Measurements from ENCODE around the gene DNAJC30. TPM values are rescaled to one million over a fixed set of nuclear protein-coding genes. Genes with fewer than 3 reads are reported as not detected.

Gene DNAJC30
- total RNA-seq, 1 experiment from 2014 or later, result 8.5 TPM

DNA sequence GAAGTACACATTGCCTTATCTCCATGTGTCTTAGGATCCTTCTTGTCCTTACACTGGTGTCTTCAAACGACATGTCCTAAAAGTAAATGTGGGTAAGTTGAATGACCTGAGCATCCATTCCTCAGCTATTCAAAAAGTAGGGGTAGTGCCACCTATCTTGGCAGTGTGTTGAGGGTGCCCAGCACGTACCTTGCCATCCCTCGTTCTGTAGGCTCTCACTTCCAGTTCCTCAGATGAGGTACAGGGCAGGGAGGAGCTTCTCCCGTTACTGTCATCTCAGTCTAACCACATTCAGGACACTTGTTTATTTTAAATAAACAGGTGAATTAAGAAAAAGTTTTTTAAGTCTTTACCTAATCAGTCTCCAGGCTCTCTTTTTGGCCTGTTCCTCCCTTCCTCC lies 13.1 kb upstream of the DNAJC30 start:
- ChIA-PET CTCF (no interaction called here), POLR2A (interaction anchor here (1.8 kb wide), 1 partner anchor 11 kb away, joined by 6 read pairs; no protein-coding TSS in a partner anchor), RAD21 (ENCODE audit: low non-redundant PET in 1 of 2, low total read pairs in 2 of 2, uncharacterized antibody in 2 of 2, unreplicated experiment in 2 of 2) (no interaction called here)
- no peak overlapping the region for H2AFZ ChIP-seq (ENCODE audit: low read depth, low read length, poor library complexity, severe bottlenecking)
- H3K27ac ChIP-seq (ENCODE audit: low read depth, low read length), result no peak overlapping the region
- intact Hi-C loops (cut with micrococcal nuclease), result no loop called here
- H3K36me3 ChIP-seq (ENCODE audit: control insufficient read depth in 1 of 2, insufficient read depth in 2 of 2, low read length in 2 of 2), result peaks cover 41 to 78% of the 10 kb centered on the region in 2 experiments
- H3K9me3 ChIP-seq (ENCODE audit: control insufficient read depth in 1 of 2, insufficient read depth in 1 of 2, low read depth in 1 of 2, low read length in 2 of 2), result no peaks in the 10 kb centered on the region
- DNase-seq (ENCODE audit: low read depth, low spot score) (no peak), ATAC-seq (no peak)
- H3K27me3 ChIP-seq (ENCODE audit: insufficient read depth, low read length), result no peaks in the 10 kb centered on the region
- BruUV-seq (replicated peaks), result no TSS peak
- H3K4me3 ChIP-seq (replicated peaks in 1 of 2; ENCODE audit: low read depth in 1 of 2, low read length in 2 of 2), result no peak overlapping the region
- peaks cover 22% of the 10 kb centered on the region for H3K79me2 ChIP-seq (ENCODE audit: insufficient read depth, low read length)
- no peak for TF ChIP-seq SRF (IDR thresholded peaks at IDR 0.05; ENCODE audit: low read depth)
- TF ChIP-seq SIN3A (IDR thresholded peaks at IDR 0.05; ENCODE audit: low read depth), result no peak
- TF ChIP-seq POLR2AphosphoS5 (IDR thresholded peaks at IDR 0.05; ENCODE audit: low read depth, low read length), result no peak
- no peak for TF ChIP-seq ELF1 (IDR thresholded peaks at IDR 0.05; ENCODE audit: borderline replicate concordance, low read depth)
- TF ChIP-seq EGR1 (IDR thresholded peaks at IDR 0.05; ENCODE audit: low read depth), result no peak
- no peak for TF ChIP-seq FOSL1 (IDR thresholded peaks at IDR 0.05; ENCODE audit: low read depth)
- TF ChIP-seq, protein P1, sequence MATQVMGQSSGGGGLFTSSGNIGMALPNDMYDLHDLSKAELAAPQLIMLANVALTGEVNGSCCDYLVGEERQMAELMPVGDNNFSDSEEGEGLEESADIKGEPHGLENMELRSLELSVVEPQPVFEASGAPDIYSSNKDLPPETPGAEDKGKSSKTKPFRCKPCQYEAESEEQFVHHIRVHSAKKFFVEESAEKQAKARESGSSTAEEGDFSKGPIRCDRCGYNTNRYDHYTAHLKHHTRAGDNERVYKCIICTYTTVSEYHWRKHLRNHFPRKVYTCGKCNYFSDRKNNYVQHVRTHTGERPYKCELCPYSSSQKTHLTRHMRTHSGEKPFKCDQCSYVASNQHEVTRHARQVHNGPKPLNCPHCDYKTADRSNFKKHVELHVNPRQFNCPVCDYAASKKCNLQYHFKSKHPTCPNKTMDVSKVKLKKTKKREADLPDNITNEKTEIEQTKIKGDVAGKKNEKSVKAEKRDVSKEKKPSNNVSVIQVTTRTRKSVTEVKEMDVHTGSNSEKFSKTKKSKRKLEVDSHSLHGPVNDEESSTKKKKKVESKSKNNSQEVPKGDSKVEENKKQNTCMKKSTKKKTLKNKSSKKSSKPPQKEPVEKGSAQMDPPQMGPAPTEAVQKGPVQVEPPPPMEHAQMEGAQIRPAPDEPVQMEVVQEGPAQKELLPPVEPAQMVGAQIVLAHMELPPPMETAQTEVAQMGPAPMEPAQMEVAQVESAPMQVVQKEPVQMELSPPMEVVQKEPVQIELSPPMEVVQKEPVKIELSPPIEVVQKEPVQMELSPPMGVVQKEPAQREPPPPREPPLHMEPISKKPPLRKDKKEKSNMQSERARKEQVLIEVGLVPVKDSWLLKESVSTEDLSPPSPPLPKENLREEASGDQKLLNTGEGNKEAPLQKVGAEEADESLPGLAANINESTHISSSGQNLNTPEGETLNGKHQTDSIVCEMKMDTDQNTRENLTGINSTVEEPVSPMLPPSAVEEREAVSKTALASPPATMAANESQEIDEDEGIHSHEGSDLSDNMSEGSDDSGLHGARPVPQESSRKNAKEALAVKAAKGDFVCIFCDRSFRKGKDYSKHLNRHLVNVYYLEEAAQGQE (IDR thresholded peaks at IDR 0.05; ENCODE audit: low read depth), result no peak
- TF ChIP-seq TCF7L2 (IDR thresholded peaks at IDR 0.05; ENCODE audit: borderline replicate concordance, extremely low read depth, insufficient read depth, insufficient read length), result no peak
- TF ChIP-seq YY1 (IDR thresholded peaks at IDR 0.05; ENCODE audit: extremely low read depth, insufficient replicate concordance, low read depth, low read length), result no peak
- TF ChIP-seq, protein P2, sequence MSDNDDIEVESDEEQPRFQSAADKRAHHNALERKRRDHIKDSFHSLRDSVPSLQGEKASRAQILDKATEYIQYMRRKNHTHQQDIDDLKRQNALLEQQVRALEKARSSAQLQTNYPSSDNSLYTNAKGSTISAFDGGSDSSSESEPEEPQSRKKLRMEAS (IDR thresholded peaks at IDR 0.05), result no peak
- no peak for TF ChIP-seq JUND (IDR thresholded peaks at IDR 0.05)
- TF ChIP-seq, protein P3, sequence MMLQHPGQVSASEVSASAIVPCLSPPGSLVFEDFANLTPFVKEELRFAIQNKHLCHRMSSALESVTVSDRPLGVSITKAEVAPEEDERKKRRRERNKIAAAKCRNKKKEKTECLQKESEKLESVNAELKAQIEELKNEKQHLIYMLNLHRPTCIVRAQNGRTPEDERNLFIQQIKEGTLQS (IDR thresholded peaks at IDR 0.05), result no peak
- TF ChIP-seq, protein P4, sequence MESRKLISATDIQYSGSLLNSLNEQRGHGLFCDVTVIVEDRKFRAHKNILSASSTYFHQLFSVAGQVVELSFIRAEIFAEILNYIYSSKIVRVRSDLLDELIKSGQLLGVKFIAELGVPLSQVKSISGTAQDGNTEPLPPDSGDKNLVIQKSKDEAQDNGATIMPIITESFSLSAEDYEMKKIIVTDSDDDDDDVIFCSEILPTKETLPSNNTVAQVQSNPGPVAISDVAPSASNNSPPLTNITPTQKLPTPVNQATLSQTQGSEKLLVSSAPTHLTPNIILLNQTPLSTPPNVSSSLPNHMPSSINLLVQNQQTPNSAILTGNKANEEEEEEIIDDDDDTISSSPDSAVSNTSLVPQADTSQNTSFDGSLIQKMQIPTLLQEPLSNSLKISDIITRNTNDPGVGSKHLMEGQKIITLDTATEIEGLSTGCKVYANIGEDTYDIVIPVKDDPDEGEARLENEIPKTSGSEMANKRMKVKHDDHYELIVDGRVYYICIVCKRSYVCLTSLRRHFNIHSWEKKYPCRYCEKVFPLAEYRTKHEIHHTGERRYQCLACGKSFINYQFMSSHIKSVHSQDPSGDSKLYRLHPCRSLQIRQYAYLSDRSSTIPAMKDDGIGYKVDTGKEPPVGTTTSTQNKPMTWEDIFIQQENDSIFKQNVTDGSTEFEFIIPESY (IDR thresholded peaks at IDR 0.05; ENCODE audit: extremely low read depth, insufficient replicate concordance, low read length), result no peak
- TF ChIP-seq RAD21 (IDR thresholded peaks at IDR 0.05; ENCODE audit: low read depth), result no peak
- no peak for TF ChIP-seq ZNF274 (IDR thresholded peaks at IDR 0.05; ENCODE audit: low read depth, low read length)
- TF ChIP-seq, protein P5, sequence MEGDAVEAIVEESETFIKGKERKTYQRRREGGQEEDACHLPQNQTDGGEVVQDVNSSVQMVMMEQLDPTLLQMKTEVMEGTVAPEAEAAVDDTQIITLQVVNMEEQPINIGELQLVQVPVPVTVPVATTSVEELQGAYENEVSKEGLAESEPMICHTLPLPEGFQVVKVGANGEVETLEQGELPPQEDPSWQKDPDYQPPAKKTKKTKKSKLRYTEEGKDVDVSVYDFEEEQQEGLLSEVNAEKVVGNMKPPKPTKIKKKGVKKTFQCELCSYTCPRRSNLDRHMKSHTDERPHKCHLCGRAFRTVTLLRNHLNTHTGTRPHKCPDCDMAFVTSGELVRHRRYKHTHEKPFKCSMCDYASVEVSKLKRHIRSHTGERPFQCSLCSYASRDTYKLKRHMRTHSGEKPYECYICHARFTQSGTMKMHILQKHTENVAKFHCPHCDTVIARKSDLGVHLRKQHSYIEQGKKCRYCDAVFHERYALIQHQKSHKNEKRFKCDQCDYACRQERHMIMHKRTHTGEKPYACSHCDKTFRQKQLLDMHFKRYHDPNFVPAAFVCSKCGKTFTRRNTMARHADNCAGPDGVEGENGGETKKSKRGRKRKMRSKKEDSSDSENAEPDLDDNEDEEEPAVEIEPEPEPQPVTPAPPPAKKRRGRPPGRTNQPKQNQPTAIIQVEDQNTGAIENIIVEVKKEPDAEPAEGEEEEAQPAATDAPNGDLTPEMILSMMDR (IDR thresholded peaks at IDR 0.05 in 2 of 3, conservative IDR thresholded peaks at IDR 0.05 in 1 of 3; ENCODE audit: borderline replicate concordance in 1 of 3, insufficient read depth in 1 of 3, low read depth in 2 of 3, low read length in 2 of 3), result no peak
- no peak for TF ChIP-seq POLR2A (IDR thresholded peaks at IDR 0.05; ENCODE audit: borderline replicate concordance, extremely low read depth, insufficient read depth, insufficient read length)
- TF ChIP-seq SP1 (IDR thresholded peaks at IDR 0.05; ENCODE audit: low read depth), result no peak
- 0 out of 2 replicates have a peak, but pooled peaks cover 3% of the 10 kb centered on the region for H4K20me1 ChIP-seq (ENCODE audit: insufficient read depth)
- H3K9me2 ChIP-seq (ENCODE audit: insufficient read depth), result no peaks in the 10 kb centered on the region
- H3K9ac ChIP-seq (ENCODE audit: low read length), result no peak overlapping the region
- H3K4me1 ChIP-seq (ENCODE audit: control insufficient read depth in 1 of 2, insufficient read depth in 2 of 2, low read length in 2 of 2), result peaks cover 0 to 5% of the 10 kb centered on the region in 2 experiments; a peak in 2 of 4 replicates
- H3K4me2 ChIP-seq (ENCODE audit: low read length), result no peak overlapping the region

Data from HCT116 (cell line).